ENCODE measurements around the gene ZW10.
A peak's percentile ranks its signal among the peaks of the same experiment; 100 is the strongest.

GRCh38 chr11:113773416-113774173 is at the start of gene ZW10:
- TF ChIP-seq POLR2AphosphoS5 (IDR thresholded peaks at IDR 0.05; ENCODE audit: low read depth, low read length) (peak; percentile 66), TAF1 (IDR thresholded peaks at IDR 0.05; ENCODE audit: low read depth, low read length) (peak; percentile 53; the same call in 1 of the 2 replicates), POLR2A (IDR thresholded peaks at IDR 0.05; ENCODE audit: low read depth, low read length) (peak; percentile 58; the same call in 1 of the 2 replicates)

Measured in GM12891 (cell line).